Measurements from ENCODE around the gene SH3RF3.

DNA sequence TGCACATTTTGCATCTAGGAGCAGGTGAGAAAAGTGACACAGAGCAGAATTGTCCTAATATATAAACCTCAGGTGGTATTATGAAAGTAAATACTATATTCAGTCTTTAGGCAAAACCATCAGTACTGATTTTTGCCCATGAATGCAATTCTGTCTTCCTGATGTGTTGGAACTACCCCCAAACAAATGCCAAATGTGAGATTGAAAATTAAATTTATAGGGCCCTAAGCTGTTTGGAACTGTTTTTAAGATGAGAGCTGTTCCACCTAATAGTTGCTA, 115.2 kb downstream of the SH3RF3 start:
- TF ChIP-seq CTCF (IDR thresholded peaks at IDR 0.05) (no peak), MLX (CRISPR knock-in tag; IDR thresholded peaks at IDR 0.05) (no peak), RELA (CRISPR knock-in tag; IDR thresholded peaks at IDR 0.05; ENCODE audit: borderline replicate concordance) (no peak), ARID4B (CRISPR knock-in tag; IDR thresholded peaks at IDR 0.05; ENCODE audit: borderline replicate concordance) (no peak), NFE2L1 (CRISPR knock-in tag; IDR thresholded peaks at IDR 0.05) (no peak)

Data from WTC11 (cell line).